ENCODE measurements around the gene AKT3. TPM values are rescaled to one million over a fixed set of nuclear protein-coding genes. Genes with fewer than 3 reads are reported as not detected.

The AKT3 gene
- 33.6 and 36.4 TPM in 2 replicates for total RNA-seq (2021; fragmentation: NEBNext Ultra II Directional; extraction: Animal tissue kit (Norgen Biotek cat#: 25700))
- 4.2 and 6.0 TPM in 2 replicates for polyA plus RNA-seq (2011; rRNA removed)
- 6.1 TPM for polyA plus RNA-seq (2011; cell fraction: cytosol; rRNA removed)
- 10.5 TPM for polyA plus RNA-seq (2011; cell fraction: nucleus; rRNA removed)
- 4.2 to 13.6 TPM (median 6.3 TPM) in 4 replicates for polyA plus RNA-seq (2012, experiment 1 of 2)
- polyA plus RNA-seq (2012, experiment 2 of 2): 0.54 TPM
- polyA plus RNA-seq (2013, experiment 1 of 2): 9.5 TPM
- polyA plus RNA-seq (2013, experiment 2 of 2): 8.4 TPM
- 14.4 and 15.3 TPM in 2 replicates for polyA minus RNA-seq (2011; rRNA and poly(A)+ RNA removed)
- polyA minus RNA-seq (2011; cell fraction: cytosol; rRNA and poly(A)+ RNA removed): 8.5 TPM
- 44.6 TPM for polyA minus RNA-seq (2011; cell fraction: nucleus; rRNA and poly(A)+ RNA removed)
- long read RNA-seq, experiment 1, partial matches to known transcripts: 3 of 26 reads
- long read RNA-seq, experiment 1, other reads (novel, unspliced or antisense): 22 of 26 reads
- long read RNA-seq, experiment 2, partial matches to known transcripts: 0 of 1 reads
- long read RNA-seq, experiment 2, other reads (novel, unspliced or antisense): 1 of 1 reads

DNA sequence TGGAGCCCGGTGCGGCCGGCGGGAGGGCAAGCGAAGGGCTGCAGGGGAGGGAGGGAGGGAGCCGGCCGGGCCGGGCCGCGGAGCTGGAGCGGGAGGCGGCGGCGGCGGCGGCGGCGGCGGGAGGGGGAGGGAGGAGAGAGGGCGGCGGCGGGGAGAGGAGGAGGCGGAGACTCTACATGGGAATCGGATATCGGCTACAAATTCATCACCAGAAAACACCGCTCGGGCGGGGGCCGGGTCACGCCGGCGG lies at the start of gene AKT3:
AKT3 (minus strand) TSS at position 42 of the 250 bp plus-strand sequence. CDS start 7,073 bp downstream, outside the sequence.
- peak within 1 kb of the TSS; percentile 55 to 77 (median 70) for H3K4me3 ChIP-seq (ENCODE audit: extremely low read depth in 1 of 4, insufficient read depth in 2 of 4, low read depth in 3 of 4, low read length in 4 of 4)
- TF ChIP-seq EGR1 (IDR thresholded peaks at IDR 0.05; ENCODE audit: borderline replicate concordance, low read depth, low read length) (0 out of 2 replicates have a peak, but pooled peaks have one; percentile 14), TBP (IDR thresholded peaks at IDR 0.05; ENCODE audit: low read depth, low read length) (no peak)
- POLR2A ChIA-PET (ENCODE audit: partially characterized antibody): no interaction called here
- no peak within 1 kb of the TSS for H2BK20ac ChIP-seq (ENCODE audit: low read length)
- H2BK12ac ChIP-seq (ENCODE audit: low read depth, low read length): peak within 1 kb of the TSS; percentile 96
- no peak for DNase-seq (ENCODE audit: low read depth in 1 of 2, low spot score in 2 of 2)
- H3K18ac ChIP-seq (ENCODE audit: extremely low read depth, low read length): peak within 1 kb of the TSS; percentile 96
- peak within 1 kb of the TSS; percentile 97 for H4K8ac ChIP-seq (ENCODE audit: extremely low read depth, insufficient read depth, low read length)
- H2BK5ac ChIP-seq (ENCODE audit: low read depth, low read length): peak within 1 kb of the TSS; percentile 86; the same call in 1 of the 2 replicates
- H3K4me1 ChIP-seq (replicated peaks in 1 of 4; ENCODE audit: control insufficient read depth in 3 of 4, insufficient read depth in 4 of 4, low read length in 3 of 4): peaks cover 0 to 4% (median 2%) of the 10 kb centered on the region in 4 experiments; a peak in 3 of 7 replicates
- WGBS, 2 experiments (ENCODE audit: extremely low coverage in 1 of 2, insufficient coverage in 1 of 2, insufficient read length in 1 of 2, insufficient replicate concordance in 2 of 2, low coverage in 1 of 2, low lambda C conversion rate in 2 of 2, missing lambda C conversion rate in 1 of 2): no CpG with 5 or more reads among the region's 32 CpGs
- H3K27me3 ChIP-seq (replicated peaks in 1 of 4; ENCODE audit: control insufficient read depth in 3 of 4, extremely low read depth in 1 of 4, insufficient read depth in 3 of 4, low read length in 3 of 4): no peaks in the 10 kb centered on the region
- CTCF ChIA-PET (ENCODE audit: partially characterized antibody): no interaction called here
- H2BK15ac ChIP-seq (ENCODE audit: low read length): 0 out of 2 replicates have a peak within 1 kb of the TSS, but pooled peaks have one; percentile 55
- H3K9ac ChIP-seq (replicated peaks in 1 of 4; ENCODE audit: extremely low read depth in 1 of 4, low read depth in 3 of 4, low read length in 3 of 4): peak within 1 kb of the TSS; percentile 66 to 92 (median 84)
- peak within 1 kb of the TSS; percentile 42 for H3K56ac ChIP-seq (replicated peaks; ENCODE audit: insufficient read length, low read depth, low read length)
- peak within 1 kb of the TSS; percentile 60 for H4K5ac ChIP-seq (ENCODE audit: insufficient read length, low read depth, low read length)
- no peak for FAIRE-seq
- peak within 1 kb of the TSS; percentile 8 for H4K91ac ChIP-seq (replicated peaks; ENCODE audit: insufficient read length, low read length)
- peak within 1 kb of the TSS; percentile 8 for H3K4ac ChIP-seq (replicated peaks; ENCODE audit: insufficient read length, low read depth, low read length)
- H2AFZ ChIP-seq (ENCODE audit: low read length): peak within 1 kb of the TSS; percentile 95
- peaks cover 5% of the 10 kb centered on the region for H3K23me2 ChIP-seq (ENCODE audit: low read depth, low read length)
- H3K79me1 ChIP-seq (ENCODE audit: low read depth, low read length): no peaks in the 10 kb centered on the region
- no peak within 1 kb of the TSS for H3K23ac ChIP-seq (ENCODE audit: insufficient read length)
- peak within 1 kb of the TSS; percentile 92 for H3K27ac ChIP-seq (ENCODE audit: low read depth, low read length)
- peaks cover 0 to 36% of the 10 kb centered on the region in 2 experiments; a peak in 2 of 4 replicates for H3K79me2 ChIP-seq (ENCODE audit: control insufficient read depth in 1 of 2, insufficient read depth in 2 of 2, low read length in 2 of 2)
- no peak within 1 kb of the TSS for H2AK5ac ChIP-seq (ENCODE audit: low read depth, low read length)
- H3K36me3 ChIP-seq (ENCODE audit: control insufficient read depth in 2 of 4, insufficient read depth in 4 of 4, low read length in 3 of 4): no peaks in the 10 kb centered on the region
- H2BK120ac ChIP-seq (replicated peaks; ENCODE audit: low read depth, low read length): no peak within 1 kb of the TSS
- H3K14ac ChIP-seq (ENCODE audit: insufficient read length): no peak within 1 kb of the TSS
- H3K4me2 ChIP-seq (ENCODE audit: insufficient read depth in 1 of 2, low read depth in 2 of 2, low read length in 2 of 2): peak within 1 kb of the TSS; percentile 70 to 90
- H4K20me1 ChIP-seq (replicated peaks in 1 of 2; ENCODE audit: control insufficient read depth in 1 of 2, insufficient read depth in 2 of 2, low read length in 2 of 2): no peaks in the 10 kb centered on the region
- no peaks in the 10 kb centered on the region for H3K9me3 ChIP-seq (ENCODE audit: insufficient read depth in 2 of 2, low read depth in 1 of 2, low read length in 1 of 2)

All from H1 (cell line).